ENCODE data around the gene SEPHS1. TPM values are rescaled to one million over a fixed set of nuclear protein-coding genes. Genes with fewer than 3 reads are reported as not detected.
"Not testable (repeated sequence)": the region's sequence is repeated elsewhere in the genome, so short reads cannot be mapped to it uniquely, and the experiment has no call there.

SEPHS1 gene
- total RNA-seq, 1 donor from 2014 or later, result 56.5 TPM

DNA sequence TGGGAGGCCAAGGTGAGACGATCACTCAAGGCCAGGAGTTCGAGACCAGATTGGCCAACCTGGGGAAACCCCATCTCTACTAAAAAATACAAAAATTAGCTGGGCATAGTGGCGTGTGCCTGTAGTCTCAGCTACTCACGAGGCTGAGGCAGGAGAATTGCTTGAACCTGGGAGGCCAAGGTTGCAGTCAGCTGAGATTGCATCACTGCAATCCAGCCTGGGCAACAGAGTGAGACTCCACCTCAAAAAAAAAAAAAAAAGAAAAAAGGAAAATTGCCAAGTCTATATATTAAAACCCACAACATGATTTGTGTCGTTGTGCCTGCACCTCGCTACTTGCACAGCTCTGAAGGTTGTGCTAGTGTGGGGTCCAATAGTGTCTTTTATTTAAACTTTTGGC, 65.7 kb downstream of the SEPHS1 start:
- not testable (repeated sequence) for DNase-seq

DNA sequence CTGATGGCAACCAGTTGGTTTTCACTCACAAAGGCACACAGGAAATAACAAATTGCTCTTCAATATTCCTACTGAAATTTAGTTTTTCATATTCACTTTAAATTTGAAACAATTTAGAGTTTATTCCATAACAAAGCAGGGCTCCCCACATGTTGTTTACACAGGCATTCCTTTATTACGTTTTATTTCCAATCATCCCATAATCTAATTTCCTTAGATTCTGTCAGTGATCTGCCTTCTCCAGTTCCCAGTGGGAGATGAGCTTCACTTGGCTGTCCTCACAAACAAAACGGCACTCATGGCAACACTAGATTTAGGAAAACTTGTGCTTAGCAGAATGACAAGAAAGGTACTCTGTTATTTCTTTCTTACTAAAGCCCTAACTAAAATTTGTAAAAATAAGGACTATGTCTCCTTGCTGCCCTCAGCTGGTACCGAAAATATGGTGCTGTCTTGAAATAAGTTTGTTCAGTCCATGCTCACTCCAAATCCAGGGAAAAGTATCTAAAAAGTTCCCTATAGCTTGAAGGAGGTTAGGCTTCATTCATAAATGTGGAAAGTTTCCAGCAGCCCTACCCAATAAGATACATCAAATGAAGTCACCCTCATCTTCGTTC, 71.2 kb downstream of the SEPHS1 start:
- peak; percentile 51 for DNase-seq

DNA sequence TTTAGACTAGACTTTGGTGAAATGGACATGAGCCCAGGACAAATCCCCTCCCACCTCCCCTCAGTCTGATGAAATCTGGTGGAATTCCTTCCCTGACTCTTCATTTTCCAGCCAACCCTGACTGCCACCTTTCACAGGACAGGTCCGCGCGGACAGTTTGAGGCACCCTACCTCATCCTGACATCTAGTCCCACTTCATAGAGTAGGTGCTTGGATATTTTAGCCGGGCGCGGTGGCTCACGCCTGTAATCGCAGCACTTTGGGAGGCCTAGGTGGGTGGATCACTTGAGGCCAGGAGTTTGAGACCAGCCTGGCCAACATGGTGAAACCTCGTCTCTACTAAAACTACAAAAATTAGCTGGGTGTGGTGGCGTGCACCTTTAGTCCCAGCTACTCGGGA, 71.9 kb downstream of the SEPHS1 start:
- DNase-seq, result not testable (repeated sequence)

DNA sequence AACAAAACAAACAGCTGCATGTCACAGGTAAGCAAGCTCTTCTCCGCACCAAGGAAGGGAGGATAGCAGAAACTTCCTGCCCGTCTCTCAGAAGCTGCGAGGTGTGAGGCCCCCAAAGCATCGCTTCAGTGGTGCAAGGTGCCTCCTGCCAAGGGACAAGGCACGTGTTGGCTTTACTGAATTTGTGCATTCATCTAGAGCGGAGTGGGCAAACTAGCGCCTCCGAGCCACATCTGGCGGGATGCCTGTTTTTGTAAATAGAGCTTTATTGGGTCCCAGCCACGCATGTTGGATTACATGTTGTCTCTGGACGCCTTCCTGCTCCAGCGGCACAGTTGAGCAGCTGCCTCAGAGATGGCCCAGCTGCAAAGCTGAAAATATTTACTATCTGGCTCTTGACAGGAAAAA, 75.9 kb downstream of the SEPHS1 start:
- DNase-seq, result peak; percentile 96

DNA sequence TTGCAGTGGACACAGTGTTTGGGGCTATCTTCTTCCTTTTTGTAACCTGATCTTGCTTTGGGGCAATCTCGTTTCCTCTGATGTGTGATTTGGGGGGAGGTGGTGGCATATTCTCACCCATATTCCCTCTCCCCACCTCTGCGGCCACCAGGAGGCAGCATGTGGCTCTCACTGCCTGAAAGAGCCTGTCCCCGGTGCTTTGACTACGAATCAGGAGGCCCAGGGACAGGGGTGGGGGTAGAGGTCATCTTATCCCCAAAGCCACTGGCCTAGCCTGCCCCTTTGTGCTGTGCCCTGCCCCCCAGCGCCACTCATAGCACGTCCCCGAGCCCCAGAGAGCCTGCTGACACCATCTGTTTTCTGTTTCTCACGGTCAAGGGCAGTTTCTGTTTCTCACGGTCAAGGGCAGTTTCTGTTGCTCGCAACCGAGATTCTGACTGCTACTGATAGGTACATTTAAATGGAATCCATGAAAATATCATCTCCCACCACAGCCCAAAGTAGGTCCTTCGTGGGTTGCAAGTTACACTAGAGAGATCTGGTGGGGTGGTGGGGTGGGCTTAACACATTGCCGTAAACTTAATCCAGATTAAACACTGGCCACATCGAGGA, 76.4 kb downstream of the SEPHS1 start:
- DNase-seq, result peak; percentile 51

DNA sequence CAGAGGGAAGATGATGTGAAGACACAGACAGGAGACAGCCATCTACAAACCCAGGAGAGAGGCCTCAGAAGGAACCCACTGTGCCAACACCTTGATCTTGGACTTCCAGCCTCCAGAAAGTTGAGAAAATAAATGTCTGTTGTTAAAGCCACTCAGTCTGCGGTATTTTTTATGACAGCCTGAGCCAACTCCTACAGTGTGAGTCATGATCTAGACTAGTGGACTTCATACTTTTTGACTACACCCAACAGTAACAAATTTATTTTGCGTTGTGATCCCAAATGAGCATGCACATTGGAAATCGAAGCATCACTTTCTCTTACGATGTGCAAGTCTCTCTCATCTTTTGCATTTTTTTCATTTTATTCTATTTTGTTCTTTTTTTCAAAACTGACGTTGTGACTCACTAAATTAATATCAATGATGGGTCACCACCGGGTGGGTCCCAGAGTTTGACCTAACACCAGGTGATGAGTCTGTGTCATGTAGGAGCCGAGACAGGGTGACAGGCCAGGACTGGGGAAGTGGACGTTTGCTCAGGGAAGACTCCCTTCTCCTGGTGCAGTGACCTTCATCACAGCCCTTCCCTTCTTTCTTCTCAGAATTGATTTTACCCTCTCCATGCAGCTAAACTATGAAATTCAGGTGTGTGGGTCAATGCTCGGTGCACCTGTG, 77.1 kb downstream of the SEPHS1 start:
- DNase-seq, result no peak

DNA sequence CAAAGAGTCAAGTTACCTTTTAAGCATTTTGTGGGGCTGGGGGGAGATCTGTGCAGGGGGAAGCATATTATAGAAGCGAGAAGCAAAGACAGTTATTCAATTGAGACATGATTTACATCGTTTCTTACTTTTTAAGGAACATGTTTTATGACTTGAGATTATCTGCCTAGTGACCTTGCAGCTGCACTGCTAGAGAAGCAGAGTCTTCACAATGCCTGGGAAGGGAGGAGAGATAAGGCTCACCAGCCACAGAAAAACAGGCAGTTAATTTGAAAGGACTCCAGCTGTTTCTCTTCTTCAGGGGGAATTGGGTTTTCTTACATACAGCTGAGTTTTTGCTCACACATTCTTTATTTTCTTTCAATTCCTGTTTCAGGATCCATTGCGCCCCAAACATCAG, 79.3 kb downstream of the SEPHS1 start:
- DNase-seq, result peak; percentile 16

DNA sequence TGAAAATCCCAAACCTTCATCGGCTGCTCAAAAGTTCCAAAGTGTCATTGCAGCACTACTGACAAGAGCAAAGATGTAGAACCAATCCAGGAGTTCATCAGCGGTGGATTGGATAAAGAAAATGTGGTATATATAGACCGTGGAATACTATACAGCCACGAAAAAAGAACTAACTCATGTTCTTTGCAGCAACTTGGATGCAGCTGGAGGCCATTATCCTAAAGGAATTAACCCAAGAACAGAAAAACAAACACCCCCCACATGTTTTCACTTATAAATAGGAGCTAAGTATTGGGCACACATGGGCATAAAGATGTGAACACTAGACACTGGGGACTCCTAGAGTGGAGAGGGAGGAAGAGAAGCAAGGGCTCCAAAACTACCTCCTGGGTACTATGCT, 79.8 kb downstream of the SEPHS1 start:
- no peak for DNase-seq

Other genes with a start within 250 kb of the SEPHS1 start
- 29.5 TPM for gene OPTN, start 248.1 kb downstream of the SEPHS1 start, total RNA-seq
- 4.2 TPM for gene MCM10, start 186.7 kb downstream of the SEPHS1 start, total RNA-seq
- not detected for gene UCMA, start 113.9 kb downstream of the SEPHS1 start, total RNA-seq
- 62.1 TPM for gene PHYH, start 48.2 kb downstream of the SEPHS1 start, total RNA-seq
- 5.1 TPM for gene BEND7, start 180.7 kb upstream of the SEPHS1 start, total RNA-seq
- gene PRPF18, start 238.7 kb upstream of the SEPHS1 start, total RNA-seq, result 44.5 TPM